Esophagus squamous epithelium (tissue), 4 donors: ENCODE measurements around the gene OGFRL1.

Experiments used
- POLR2A ChIP-seq, 4 donors: fragments of 450-650 bp; IDR thresholded peaks; one replicate each; pipeline ENCODE4 v1.6.1; 2017; ENCODE audit warnings: antibody characterized with exemption in 4 of 4, mild to moderate bottlenecking in 4 of 4, moderate library complexity in 3 of 4
- TF ChIP-seq, protein P1 (sequence below), 6 experiments: fragments of 450-650 bp in 4 of 6; fragments of 200-600 bp in 2 of 6; sonication (generic) in 2 of 6; IDR thresholded peaks; one replicate each; pipeline ENCODE4 v1.5.1; 2016 to 2019; ENCODE audit warnings: antibody characterized with exemption in 6 of 6, mild to moderate bottlenecking in 4 of 6, moderate library complexity in 4 of 6

DNA sequence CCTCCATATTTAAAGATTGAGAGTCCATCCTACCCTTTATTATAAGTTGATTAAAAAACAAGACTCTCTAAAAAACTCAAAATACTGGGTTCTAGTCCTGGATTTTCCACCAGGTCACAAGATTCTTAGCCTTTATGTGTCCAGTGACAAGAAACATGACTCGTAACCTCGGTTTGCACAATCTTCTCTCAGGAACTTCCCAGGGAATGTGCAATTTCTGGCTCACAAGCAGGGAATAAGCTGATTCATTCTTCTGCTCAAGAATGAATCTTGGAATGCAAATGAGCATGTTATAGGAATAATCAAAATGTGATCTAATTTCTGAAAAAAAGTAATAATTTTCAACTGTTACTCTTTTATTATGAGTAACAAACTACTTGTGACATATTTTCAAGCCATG is 45.1 kb downstream of the OGFRL1 start:
- TF ChIP-seq, protein P1, sequence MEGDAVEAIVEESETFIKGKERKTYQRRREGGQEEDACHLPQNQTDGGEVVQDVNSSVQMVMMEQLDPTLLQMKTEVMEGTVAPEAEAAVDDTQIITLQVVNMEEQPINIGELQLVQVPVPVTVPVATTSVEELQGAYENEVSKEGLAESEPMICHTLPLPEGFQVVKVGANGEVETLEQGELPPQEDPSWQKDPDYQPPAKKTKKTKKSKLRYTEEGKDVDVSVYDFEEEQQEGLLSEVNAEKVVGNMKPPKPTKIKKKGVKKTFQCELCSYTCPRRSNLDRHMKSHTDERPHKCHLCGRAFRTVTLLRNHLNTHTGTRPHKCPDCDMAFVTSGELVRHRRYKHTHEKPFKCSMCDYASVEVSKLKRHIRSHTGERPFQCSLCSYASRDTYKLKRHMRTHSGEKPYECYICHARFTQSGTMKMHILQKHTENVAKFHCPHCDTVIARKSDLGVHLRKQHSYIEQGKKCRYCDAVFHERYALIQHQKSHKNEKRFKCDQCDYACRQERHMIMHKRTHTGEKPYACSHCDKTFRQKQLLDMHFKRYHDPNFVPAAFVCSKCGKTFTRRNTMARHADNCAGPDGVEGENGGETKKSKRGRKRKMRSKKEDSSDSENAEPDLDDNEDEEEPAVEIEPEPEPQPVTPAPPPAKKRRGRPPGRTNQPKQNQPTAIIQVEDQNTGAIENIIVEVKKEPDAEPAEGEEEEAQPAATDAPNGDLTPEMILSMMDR (IDR thresholded peaks at IDR 0.05) = no peak
- no peak for TF ChIP-seq POLR2A (IDR thresholded peaks at IDR 0.05)
